GM23338 (cell line): ENCODE results near the gene SLC9C1. TPM values are rescaled to one million over a fixed set of nuclear protein-coding genes. Genes with fewer than 3 reads are reported as not detected.

Experiments used
- ATAC-seq: fragments of 200-7000 bp; cut with Tn5 transposase; 3 replicates; pipeline ENCODE4 v1.9.1; 2020
- DNase-seq: peaks from one replicate; pipeline ENCODE4 v3.0.0-alpha.2; 2015; ENCODE audit warnings: low spot score
- H2AFZ ChIP-seq: fragments of 200-600 bp; sonication (generic); 2 replicates; pipeline ENCODE4 v1.8.0; 2016; ENCODE audit warnings: antibody characterized with exemption, mild to moderate bottlenecking, moderate library complexity
- H3F3A ChIP-seq: fragments of 200-600 bp; sonication (generic); replicated peaks from 2 replicates; pipeline ENCODE4 v1.8.0; 2017; ENCODE audit warnings: antibody characterized with exemption, mixed run types, low read depth
- H3K27ac ChIP-seq: fragments of 200-600 bp; sonication (generic); 2 replicates; pipeline ENCODE4 v1.6.1; 2016; ENCODE audit warnings: low read depth
- H3K27me3 ChIP-seq: fragments of 200-600 bp; sonication (generic); 2 replicates; pipeline ENCODE4 v1.8.0; 2016; ENCODE audit warnings: mild to moderate bottlenecking, mixed run types, moderate library complexity; ENCODE audit not compliant: insufficient read depth
- H3K36me3 ChIP-seq: fragments of 200-600 bp; sonication (generic); 2 replicates; pipeline ENCODE4 v1.8.0; 2016; ENCODE audit warnings: mild to moderate bottlenecking; ENCODE audit not compliant: insufficient read depth
- H3K4me1 ChIP-seq: fragments of 200-600 bp; sonication (generic); 2 replicates; pipeline ENCODE4 v1.8.0; 2016; ENCODE audit warnings: mild to moderate bottlenecking, moderate library complexity; ENCODE audit not compliant: insufficient read depth
- H3K4me2 ChIP-seq: fragments of 200-600 bp; sonication (generic); 2 replicates; pipeline ENCODE4 v1.7.1; 2017; ENCODE audit warnings: mixed run types
- H3K4me3 ChIP-seq: fragments of 200-600 bp; sonication (generic); 2 replicates; pipeline ENCODE4 v1.6.1; 2016; ENCODE audit warnings: mixed run types
- H3K79me2 ChIP-seq: fragments of 200-600 bp; sonication (generic); replicated peaks from 2 replicates; pipeline ENCODE4 v1.8.0; 2017; ENCODE audit warnings: mild to moderate bottlenecking; ENCODE audit not compliant: insufficient read depth
- H3K9me2 ChIP-seq: fragments of 200-600 bp; sonication (generic); 2 replicates; pipeline ENCODE4 v1.8.0; 2017; ENCODE audit not compliant: insufficient read depth
- H4K20me1 ChIP-seq: fragments of 200-600 bp; sonication (generic); replicated peaks from 2 replicates; pipeline ENCODE4 v1.8.0; 2017; ENCODE audit warnings: mild to moderate bottlenecking; ENCODE audit not compliant: insufficient read depth
- H3K27ac Mint-ChIP-seq: 2 replicates; pipeline ENCODE4 v1.8.0; 2020; ENCODE audit warnings: inconsistent platforms, mild to moderate bottlenecking, moderate library complexity, mixed read lengths
- H3K27me3 Mint-ChIP-seq: 3 replicates; pipeline ENCODE4 v1.8.0; 2022; ENCODE audit warnings: low read depth, mild to moderate bottlenecking, moderate library complexity, mixed read lengths, inconsistent platforms; ENCODE audit not compliant: insufficient read depth, poor library complexity
- H3K36me3 Mint-ChIP-seq: 3 replicates; pipeline ENCODE4 v1.8.0; 2021; ENCODE audit warnings: low read depth, mild to moderate bottlenecking, inconsistent platforms, moderate library complexity, mixed read lengths
- H3K4me1 Mint-ChIP-seq: 3 replicates; pipeline ENCODE4 v1.8.0; 2020; ENCODE audit warnings: mild to moderate bottlenecking, inconsistent platforms, mixed read lengths
- H3K4me3 Mint-ChIP-seq: 3 replicates; pipeline ENCODE4 v1.8.0; 2021; ENCODE audit warnings: moderate library complexity, mild to moderate bottlenecking, inconsistent platforms, mixed read lengths
- H3K9me3 Mint-ChIP-seq: 3 replicates; pipeline ENCODE4 v1.8.0; 2020; ENCODE audit warnings: moderate library complexity, mild to moderate bottlenecking, inconsistent platforms, mixed read lengths
- CREB1 ChIP-seq: fragments of 250-450 bp; sonication (Bioruptor Pico); IDR thresholded peaks from 2 replicates; pipeline ENCODE4 v1.5.0; 2020; ENCODE audit warnings: low read depth, mild to moderate bottlenecking, moderate library complexity
- CTCF ChIP-seq, 2 experiments: fragments of 200-600 bp in 1 of 2; sonication (generic) in 1 of 2; conservative IDR thresholded peaks; 2 replicates each; pipeline versions ENCODE4 v1.5.1 to v1.6.1; 2016 to 2017; ENCODE audit warnings: antibody characterized with exemption in 2 of 2, low read depth in 2 of 2, mild to moderate bottlenecking in 2 of 2, moderate library complexity in 1 of 2
- EZH2 ChIP-seq: fragments of 200-600 bp; sonication (generic); IDR thresholded peaks from one replicate; pipeline ENCODE4 v1.8.0; 2017; ENCODE audit warnings: antibody characterized with exemption, mild to moderate bottlenecking, low read depth; ENCODE audit not compliant: unreplicated experiment
- EZH2phosphoT487 ChIP-seq: fragments of 200-600 bp; sonication (generic); IDR thresholded peaks from one replicate; pipeline ENCODE4 v1.8.1; 2018; ENCODE audit warnings: antibody characterized with exemption; ENCODE audit not compliant: unreplicated experiment
- JUNB ChIP-seq: IDR thresholded peaks from one replicate; pipeline ENCODE4 v1.6.1; 2016; ENCODE audit warnings: antibody characterized with exemption; ENCODE audit not compliant: unreplicated experiment
- NANOG ChIP-seq: IDR thresholded peaks from 2 replicates; pipeline ENCODE4 v1.6.1; 2016; ENCODE audit warnings: antibody characterized with exemption, borderline replicate concordance
- POLR2AphosphoS5 ChIP-seq: IDR thresholded peaks from 2 replicates; pipeline ENCODE4 v1.6.1; 2016; ENCODE audit warnings: antibody characterized with exemption, low read depth
- REST ChIP-seq: IDR thresholded peaks from one replicate; pipeline ENCODE4 v1.6.1; 2018; ENCODE audit warnings: antibody characterized with exemption; ENCODE audit not compliant: unreplicated experiment
- STAT1 ChIP-seq: IDR thresholded peaks from one replicate; pipeline ENCODE4 v1.6.1; 2016; ENCODE audit warnings: antibody characterized with exemption; ENCODE audit not compliant: unreplicated experiment
- ZNF114 ChIP-seq: fragments of 250-450 bp; sonication (Bioruptor Pico); IDR thresholded peaks from 2 replicates; pipeline ENCODE4 v1.5.0; 2020; ENCODE audit warnings: mild to moderate bottlenecking, moderate library complexity
- ZNF331 ChIP-seq: fragments of 250-450 bp; sonication (Bioruptor Pico); IDR thresholded peaks from 2 replicates; pipeline ENCODE4 v1.5.0; 2020; ENCODE audit warnings: low read depth, mild to moderate bottlenecking, moderate library complexity
- ZNF462 ChIP-seq: fragments of 250-450 bp; sonication (Bioruptor Pico); IDR thresholded peaks from 2 replicates; pipeline ENCODE4 v1.5.0; 2020; ENCODE audit warnings: mild to moderate bottlenecking, moderate library complexity
- polyA plus RNA-seq: library from polyadenylated mRNA; unstranded; fragments of >200 nt; fragmentation: Nextera tagmentation; extraction: Ambion mirVana; gene quantifications from 2 replicates; pipeline ENCODE4 v1.2.1, GENCODE V29; 2016
- total RNA-seq: library from RNA; depleted of rRNA; stranded (reverse); fragments of >200 nt; shearing (Covaris generic); gene quantifications from 2 replicates; pipeline ENCODE4 v1.2.3, GENCODE V29; 2014

Gene SLC9C1
- total and polyA plus RNA-seq, 2 experiments from 2014 or later: 0.97 to 1.8 TPM

- no peak overlapping the region for H3K27ac ChIP-seq
- TF ChIP-seq REST (no peak), EZH2 (no peak), POLR2AphosphoS5 (no peak), ZNF462 (CRISPR knock-in tag) (no peak), ZNF331 (CRISPR knock-in tag) (no peak), NANOG (no peak), JUNB (no peak), STAT1 (no peak), ZNF114 (CRISPR knock-in tag) (no peak), CTCF (conservative IDR thresholded peaks at IDR 0.05; ENCODE audit: low read depth in 2 of 2) (no peak), CREB1 (CRISPR knock-in tag) (no peak), EZH2phosphoT487 (no peak)
- Mint-ChIP-seq H3K27me3 (peaks cover 3% of the 10 kb centered on the region), H3K4me3 (no peak overlapping the region), H3K36me3 (peaks cover 7% of the 10 kb centered on the region; the same call in 1 of the 3 replicates), H3K9me3 (peaks cover 8% of the 10 kb centered on the region; the same call in 1 of the 3 replicates), H3K27ac (no peak overlapping the region), H3K4me1 (peaks cover 10% of the 10 kb centered on the region; the same call in 2 of the 3 replicates)
- no peak overlapping the region for H3K4me3 ChIP-seq
- DNase-seq (no peak), ATAC-seq (no peak)
- peak overlapping the region; percentile 53; the same call in 1 of the 2 replicates for H2AFZ ChIP-seq
- 0 out of 2 replicates have a peak, but pooled peaks cover 3% of the 10 kb centered on the region for H3K9me2 ChIP-seq
- no peaks in the 10 kb centered on the region for H3K36me3 ChIP-seq
- no peaks in the 10 kb centered on the region for H3K79me2 ChIP-seq
- no peaks in the 10 kb centered on the region; the same call in 1 of the 2 replicates for H3K4me1 ChIP-seq
- H4K20me1 ChIP-seq: no peaks in the 10 kb centered on the region
- no peaks in the 10 kb centered on the region for H3F3A ChIP-seq
- H3K27me3 ChIP-seq: no peaks in the 10 kb centered on the region
- H3K4me2 ChIP-seq: no peak overlapping the region
Observed at GRCh38 chr3:112289011-112289410, 5.0 kb downstream of the SLC9C1 start.
